Activated CD8-positive, alpha-beta memory T cell treated with anti-CD3 and anti-CD28 coated beads for 36 hours (primary cell): ENCODE measurements around the gene CYB561D1. TPM values are rescaled to one million over a fixed set of nuclear protein-coding genes. Genes with fewer than 3 reads are reported as not detected.

ENCODE experiments used
- CTCF ChIA-PET: fragments of 350-600 bp; sonication (Branson Sonifier 250); formaldehyde crosslinking; loops from one replicate; lab custom pipeline; 2021; ENCODE audit warnings: antibody characterized with exemption; lab: Charles Lee
- POLR2A ChIA-PET: fragments of 350-600 bp; sonication (Branson Sonifier 250); formaldehyde crosslinking; loops from one replicate; lab custom pipeline; 2021; ENCODE audit warnings: antibody characterized with exemption; lab: Charles Lee
- total RNA-seq, 2 experiments: library from RNA; stranded (reverse); gene quantifications; one replicate each; pipeline ENCODE4 v1.2.3, GENCODE V29; 2021

CYB561D1 gene
- total RNA-seq, 2 experiments from 2014 or later, result 7.1 to 8.2 TPM

DNA sequence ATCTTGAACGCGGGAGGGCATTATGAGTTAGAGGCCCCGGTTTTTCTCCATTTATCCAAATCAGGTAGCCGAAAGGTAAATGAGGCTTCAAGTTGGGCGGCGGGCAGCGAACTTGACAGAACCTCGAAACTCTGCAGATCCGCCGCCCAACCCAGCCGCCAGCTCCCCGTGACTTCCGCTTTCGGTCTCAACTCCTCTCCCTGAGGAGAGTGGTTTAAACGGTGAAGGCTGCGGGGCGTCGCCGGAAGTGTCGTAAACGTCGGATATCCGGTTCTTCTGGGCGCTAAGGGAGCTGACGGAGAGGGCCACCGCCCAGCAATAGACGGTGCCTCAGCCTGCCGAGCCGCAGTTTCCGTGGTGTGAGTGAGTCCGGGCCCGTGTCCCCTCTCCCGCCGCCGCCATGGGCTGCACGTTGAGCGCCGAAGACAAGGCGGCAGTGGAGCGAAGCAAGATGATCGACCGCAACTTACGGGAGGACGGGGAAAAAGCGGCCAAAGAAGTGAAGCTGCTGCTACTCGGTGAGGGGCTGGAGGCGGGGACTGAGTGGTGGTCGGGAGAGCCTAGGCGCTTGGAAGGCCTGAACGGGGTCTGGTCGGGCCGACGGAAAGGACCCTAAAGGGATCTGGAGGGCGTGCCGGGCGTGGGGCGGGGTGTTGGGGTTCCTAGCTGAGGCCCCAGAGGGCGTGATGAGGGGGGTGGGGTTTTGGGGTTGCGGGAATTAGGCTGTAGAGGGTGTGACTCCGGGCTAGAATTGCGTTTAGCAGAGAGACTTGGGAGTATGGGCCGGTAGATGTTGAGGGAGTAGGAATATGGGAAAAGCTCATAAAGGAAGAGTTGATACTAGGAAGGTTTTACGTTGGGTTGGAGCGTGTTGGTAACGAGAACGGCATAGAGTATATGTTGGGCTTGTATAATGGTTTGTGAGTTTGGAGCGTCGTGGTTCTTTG, 54.7 kb downstream of the CYB561D1 start, which contains the start of gene GNAI3:
GNAI3 (plus strand) TSS at position 295 of the 947 bp plus-strand sequence; CDS start at position 401, 106 bp downstream.
- CTCF ChIA-PET, result interaction anchor here (0.7 to 2.4 kb wide), 10 partner anchors 16 to 435 kb away, joined by 3 to 18 read pairs (median 7); partner anchors contain the start of genes AHCYL1, AMPD2 and GNAT2
- POLR2A ChIA-PET, result interaction anchor here (0.6 to 2.1 kb wide), 9 partner anchors 47 to 436 kb away, joined by 3 to 22 read pairs (median 4); partner anchors contain the start of genes AHCYL1, AMPD2, GNAT2 and PSMA5

Other genes starting within 250 kb of the CYB561D1 start
- gene CELSR2, start 244.6 kb upstream of the CYB561D1 start, total RNA-seq, result 1 to 10 TPM; 2.7 to 3.3 TPM
- gene PSRC1, start 210.9 kb upstream of the CYB561D1 start, total RNA-seq, result 1 to 10 TPM; 7.3 to 7.5 TPM
- gene MYBPHL, start 187.1 kb upstream of the CYB561D1 start, total RNA-seq, result not detected
- 1 to 10 TPM; 2.7 to 3.1 TPM for gene SORT1, start 96.2 kb upstream of the CYB561D1 start, total RNA-seq
- gene PSMA5, start 67.6 kb upstream of the CYB561D1 start, total RNA-seq, result 100 to 1,000 TPM; 223 to 233 TPM
- under 1 TPM; 0.06 to 0.13 TPM for gene SYPL2, start 27.5 kb upstream of the CYB561D1 start, total RNA-seq
- 10 to 100 TPM; 16.5 to 16.8 TPM for gene ATXN7L2, start 10.2 kb upstream of the CYB561D1 start, total RNA-seq
- 1 to 10 TPM; 2.6 to 3.2 TPM for gene AMIGO1, start 15.6 kb downstream of the CYB561D1 start, total RNA-seq
- gene GPR61, start 45.8 kb downstream of the CYB561D1 start, total RNA-seq, result not detected
- gene GNAI3, start 54.5 kb downstream of the CYB561D1 start, total RNA-seq, result 1 to 10 TPM; 9.2 to 9.3 TPM
- 1 to 10 TPM; 1.3 to 1.4 TPM for gene GNAT2, start 125.5 kb downstream of the CYB561D1 start, total RNA-seq
- 100 to 1,000 TPM in 1 of 2 experiments, 10 to 100 TPM in 1; 82.3 to 101 TPM for gene AMPD2, start 125.7 kb downstream of the CYB561D1 start, total RNA-seq
- 1 to 10 TPM; 1.4 to 1.8 TPM for gene GSTM4, start 162.0 kb downstream of the CYB561D1 start, total RNA-seq
- gene GSTM2, start 174.0 kb downstream of the CYB561D1 start, total RNA-seq, result 1 to 10 TPM; 3.1 to 4.1 TPM
- not detected for gene GSTM1, start 193.7 kb downstream of the CYB561D1 start, total RNA-seq
- gene GSTM5, start 218.2 kb downstream of the CYB561D1 start, total RNA-seq, result not detected
- 10 to 100 TPM in 1 of 2 experiments, 1 to 10 TPM in 1; 8.6 to 11.8 TPM for gene GSTM3, start 246.9 kb downstream of the CYB561D1 start, total RNA-seq